Keratinocyte (primary cell): Measurements from ENCODE around the gene TUBB6. TPM values are rescaled to one million over a fixed set of nuclear protein-coding genes. Genes with fewer than 3 reads are reported as not detected.

ENCODE experiments used
- DNase-seq: peaks from one replicate; pipeline ENCODE4 v3.0.0-alpha.2; 2011; ENCODE audit warnings: low read depth, missing footprints, low spot score
- FAIRE-seq: peaks from 2 replicates; lab custom pipeline; 2011; peaks lifted over from hg19 to GRCh38; lab: Jason Lieb, UNC
- H2AFZ ChIP-seq: 2 replicates; pipeline ENCODE4 v1.6.0; 2012; ENCODE audit warnings: low read length, control low read depth, inconsistent platforms; ENCODE audit not compliant: control insufficient read depth
- H3K27ac ChIP-seq: 2 replicates; pipeline ENCODE4 v1.5.1; 2011; ENCODE audit warnings: low read length; ENCODE audit not compliant: control insufficient read depth, insufficient read depth
- H3K27me3 ChIP-seq: 3 replicates; pipeline ENCODE4 v1.6.0; 2011; ENCODE audit warnings: low read length; ENCODE audit not compliant: control insufficient read depth, insufficient read depth; ENCODE audit errors: extremely low read depth
- H3K36me3 ChIP-seq, 2 experiments: 2 replicates in 1 of 2; 3 replicates in 1 of 2; pipeline ENCODE4 v1.5.1; 2011; ENCODE audit warnings: low read length in 2 of 2, mild to moderate bottlenecking in 1 of 2; ENCODE audit not compliant: control insufficient read depth in 2 of 2, insufficient read depth in 2 of 2; ENCODE audit errors: extremely low read depth in 1 of 2
- H3K4me1 ChIP-seq: 3 replicates; pipeline ENCODE4 v1.5.1; 2011; ENCODE audit warnings: low read length; ENCODE audit not compliant: control insufficient read depth, insufficient read depth; ENCODE audit errors: extremely low read depth
- H3K4me2 ChIP-seq: 3 replicates; pipeline ENCODE4 v1.6.0; 2011; ENCODE audit warnings: low read depth, low read length; ENCODE audit not compliant: control insufficient read depth, insufficient read depth; ENCODE audit errors: extremely low read depth
- H3K4me3 ChIP-seq, 3 experiments: fragments of 200-600 bp in 1 of 3; sonication (generic) in 1 of 3; 2 replicates in 2 of 3; 3 replicates in 1 of 3; pipeline ENCODE4 v1.5.1; 2011 to 2016; ENCODE audit warnings: low read length in 3 of 3, mild to moderate bottlenecking in 3 of 3, control low read depth in 2 of 3, inconsistent platforms in 1 of 3, low read depth in 1 of 3, mixed read lengths in 1 of 3, mixed run types in 1 of 3, moderate library complexity in 1 of 3; ENCODE audit not compliant: control insufficient read depth in 2 of 3, insufficient read depth in 2 of 3; ENCODE audit errors: extremely low read depth in 1 of 3
- H3K79me2 ChIP-seq: 2 replicates; pipeline ENCODE4 v1.6.0; 2012; ENCODE audit warnings: low read length; ENCODE audit not compliant: control insufficient read depth, insufficient read depth
- H3K9ac ChIP-seq: 3 replicates; pipeline ENCODE4 v1.6.0; 2011; ENCODE audit warnings: low read length; ENCODE audit not compliant: control insufficient read depth, insufficient read depth; ENCODE audit errors: extremely low read depth
- H3K9me1 ChIP-seq: 3 replicates; pipeline ENCODE4 v1.6.0; 2011; ENCODE audit warnings: low read length; ENCODE audit not compliant: control insufficient read depth, insufficient read depth; ENCODE audit errors: extremely low read depth
- H3K9me3 ChIP-seq: 2 replicates; pipeline ENCODE4 v1.5.1; 2012; ENCODE audit warnings: low read depth, low read length; ENCODE audit not compliant: control insufficient read depth
- H4K20me1 ChIP-seq: 3 replicates; pipeline ENCODE4 v1.6.0; 2011; ENCODE audit warnings: low read length; ENCODE audit not compliant: control insufficient read depth, insufficient read depth; ENCODE audit errors: extremely low read depth
- EZH2 ChIP-seq: IDR thresholded peaks from one replicate; pipeline ENCODE4 v1.6.1; 2012; ENCODE audit warnings: inconsistent platforms, mild to moderate bottlenecking, low read length, moderate library complexity
- dilution Hi-C: fragments of 300-500 bp; cut with MboI; formaldehyde crosslinking; loops from one replicate; pipeline ENCODE4 v1.7.0; 2020; ENCODE audit warnings: low sequenced_read_pairs; ENCODE audit not compliant: extremely low pct_ligation_motif_present
- polyA plus RNA-seq, 5 experiments: library from polyadenylated mRNA; depleted of rRNA in 3 of 5; stranded (reverse) in 3 of 5; stranded (forward) in 1 of 5; unstranded in 1 of 5; fragments of >200 nt; gene quantifications; 1 replicate in 1 of 5; 2 replicates in 3 of 5; 3 replicates in 1 of 5; pipeline versions ENCODE4 v1.2.1 to v1.2.3, GENCODE V29; 2011 to 2012; ENCODE audit warnings: missing spikeins in 2 of 5, low read depth in 1 of 5, low replicate concordance in 1 of 5
- TF ChIP-seq, protein P1 (sequence below), 3 experiments: IDR thresholded peaks in 1 of 3; conservative IDR thresholded peaks in 1 of 3; optimal IDR thresholded peaks in 1 of 3; 2 replicates in 2 of 3; 3 replicates in 1 of 3; pipeline versions ENCODE3 to v1.5.1; 2011; ENCODE audit warnings: low read length in 3 of 3, mild to moderate bottlenecking in 3 of 3, moderate library complexity in 2 of 3, control low read depth in 1 of 3, inconsistent platforms in 1 of 3; ENCODE audit not compliant: insufficient read depth in 2 of 3; ENCODE audit errors: extremely low read depth in 1 of 3

The TUBB6 gene
- polyA plus RNA-seq, 1 donor (not counting 4 experiments of a cell fraction or from before 2014, with no cell fraction given), result 479 TPM

DNA sequence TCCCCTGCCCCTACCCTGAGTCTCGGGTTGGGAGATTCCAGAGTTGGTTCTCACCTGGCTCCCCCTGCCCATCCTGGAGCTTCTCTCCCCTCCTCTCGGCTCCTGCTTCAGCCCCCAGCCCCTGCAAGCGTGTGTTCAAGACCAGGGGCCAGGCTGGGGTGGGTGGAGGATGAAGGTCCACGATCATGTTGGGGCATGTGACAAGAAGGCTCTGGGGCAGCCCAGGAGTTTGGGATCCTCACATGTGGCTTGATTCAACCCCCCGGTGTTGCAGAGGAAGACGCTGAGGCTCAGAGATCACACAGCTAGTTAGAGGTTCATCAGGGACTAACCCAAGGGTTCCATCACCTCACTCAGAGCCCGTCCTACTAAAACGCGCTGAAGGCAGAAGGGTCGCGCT, 14.2 kb upstream of the TUBB6 start:
- no peaks in the 10 kb centered on the region for H3K27me3 ChIP-seq
- no peak overlapping the region for H3K27ac ChIP-seq
- H3K9me1 ChIP-seq, result no peaks in the 10 kb centered on the region
- H4K20me1 ChIP-seq, result no peaks in the 10 kb centered on the region
- no peaks in the 10 kb centered on the region for H3K9me3 ChIP-seq
- DNase-seq, result no peak
- dilution Hi-C loops, result no loop called here
- H3K9ac ChIP-seq, result no peak overlapping the region
- no peak overlapping the region for H3K4me2 ChIP-seq
- TF ChIP-seq, protein P1, sequence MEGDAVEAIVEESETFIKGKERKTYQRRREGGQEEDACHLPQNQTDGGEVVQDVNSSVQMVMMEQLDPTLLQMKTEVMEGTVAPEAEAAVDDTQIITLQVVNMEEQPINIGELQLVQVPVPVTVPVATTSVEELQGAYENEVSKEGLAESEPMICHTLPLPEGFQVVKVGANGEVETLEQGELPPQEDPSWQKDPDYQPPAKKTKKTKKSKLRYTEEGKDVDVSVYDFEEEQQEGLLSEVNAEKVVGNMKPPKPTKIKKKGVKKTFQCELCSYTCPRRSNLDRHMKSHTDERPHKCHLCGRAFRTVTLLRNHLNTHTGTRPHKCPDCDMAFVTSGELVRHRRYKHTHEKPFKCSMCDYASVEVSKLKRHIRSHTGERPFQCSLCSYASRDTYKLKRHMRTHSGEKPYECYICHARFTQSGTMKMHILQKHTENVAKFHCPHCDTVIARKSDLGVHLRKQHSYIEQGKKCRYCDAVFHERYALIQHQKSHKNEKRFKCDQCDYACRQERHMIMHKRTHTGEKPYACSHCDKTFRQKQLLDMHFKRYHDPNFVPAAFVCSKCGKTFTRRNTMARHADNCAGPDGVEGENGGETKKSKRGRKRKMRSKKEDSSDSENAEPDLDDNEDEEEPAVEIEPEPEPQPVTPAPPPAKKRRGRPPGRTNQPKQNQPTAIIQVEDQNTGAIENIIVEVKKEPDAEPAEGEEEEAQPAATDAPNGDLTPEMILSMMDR (optimal IDR thresholded peaks at IDR 0.05 in 1 of 3, IDR thresholded peaks at IDR 0.05 in 1 of 3, conservative IDR thresholded peaks at IDR 0.05 in 1 of 3; ENCODE audit: extremely low read depth in 1 of 3, insufficient read depth in 2 of 3, low read length in 3 of 3), result no peak
- no peak for TF ChIP-seq EZH2
- H3K79me2 ChIP-seq, result no peaks in the 10 kb centered on the region
- no peaks in the 10 kb centered on the region for H3K36me3 ChIP-seq
- no peak overlapping the region for H3K4me3 ChIP-seq
- H3K4me1 ChIP-seq, result peaks cover 4% of the 10 kb centered on the region
- H2AFZ ChIP-seq, result no peak overlapping the region
- no peak for FAIRE-seq

GRCh38 chr18:12295389-12296086, 12.5 kb upstream of the TUBB6 start:
- Histone ChIP-seq H3K9ac (no peak overlapping the region), H3K9me1 (no peaks in the 10 kb centered on the region), H3K27ac (no peak overlapping the region), H3K4me2 (no peak overlapping the region), H3K79me2 (no peaks in the 10 kb centered on the region), H3K4me3 (no peak overlapping the region), H3K4me1 (no peaks in the 10 kb centered on the region), H4K20me1 (no peaks in the 10 kb centered on the region), H3K9me3 (no peaks in the 10 kb centered on the region), H2AFZ (no peak overlapping the region), H3K36me3 (no peaks in the 10 kb centered on the region), H3K27me3 (no peaks in the 10 kb centered on the region)
- no peak for DNase-seq
- no peak for TF ChIP-seq EZH2
- TF ChIP-seq, protein P1 (optimal IDR thresholded peaks at IDR 0.05 in 1 of 3, IDR thresholded peaks at IDR 0.05 in 1 of 3, conservative IDR thresholded peaks at IDR 0.05 in 1 of 3; ENCODE audit: extremely low read depth in 1 of 3, insufficient read depth in 2 of 3, low read length in 3 of 3), result no peak
- FAIRE-seq, result no peak
- dilution Hi-C loops, result no loop called here
